Gastroesophageal sphincter (tissue), 4 donors: ENCODE measurements around the gene PPP2R3B. TPM values are rescaled to one million over a fixed set of nuclear protein-coding genes. Genes with fewer than 3 reads are reported as not detected.
A peak's percentile ranks its signal among the peaks of the same experiment; 100 is the strongest.

Experiments used
- ATAC-seq: fragments of 150-250 bp; one replicate; pipeline ENCODE4 v1.9.1; 2016; ENCODE audit warnings: mild to moderate bottlenecking, moderate library complexity
- H3K27ac ChIP-seq, 4 donors: fragments of 200-600 bp; sonication (generic) in 3 of 4; 1 replicate in 3 of 4; 2 replicates in 1 of 4; pipeline ENCODE4 v1.5.1; 2016 to 2019
- H3K27me3 ChIP-seq: fragments of 200-600 bp; sonication (generic); one replicate; pipeline ENCODE4 v1.5.1; 2019
- H3K36me3 ChIP-seq, 2 donors: fragments of 200-600 bp; sonication (generic); one replicate each; pipeline ENCODE4 v1.5.1; 2019; ENCODE audit warnings: control low read depth in 1 of 2
- H3K4me1 ChIP-seq, 3 donors: fragments of 200-600 bp; sonication (generic); 1 replicate in 2 of 3; 2 replicates in 1 of 3; pipeline ENCODE4 v1.5.1; 2016 to 2019; ENCODE audit warnings: control low read depth in 2 of 3
- H3K4me3 ChIP-seq, 2 donors: fragments of 200-600 bp; sonication (generic); one replicate each; pipeline ENCODE4 v1.5.1; 2019; ENCODE audit warnings: mild to moderate bottlenecking in 1 of 2, moderate library complexity in 1 of 2
- H3K9me3 ChIP-seq, 3 donors: fragments of 200-600 bp; sonication (generic); one replicate each; pipeline ENCODE4 v1.5.1; 2017 to 2019; ENCODE audit warnings: control low read depth in 2 of 3
- CTCF ChIP-seq, 4 experiments: fragments of 200-600 bp in 2 of 4; fragments of 450-650 bp in 2 of 4; sonication (generic) in 1 of 4; IDR thresholded peaks; one replicate each; pipeline ENCODE4 v1.5.1; 2017 to 2019; ENCODE audit warnings: antibody characterized with exemption in 4 of 4, mild to moderate bottlenecking in 2 of 4, moderate library complexity in 2 of 4
- EP300 ChIP-seq: sonication (generic); formaldehyde crosslinking; IDR thresholded peaks from one replicate; pipeline ENCODE4 v1.6.1; 2017; ENCODE audit warnings: antibody characterized with exemption, mild to moderate bottlenecking
- POLR2A ChIP-seq, 2 donors: fragments of 450-650 bp; IDR thresholded peaks; one replicate each; pipeline ENCODE4 v1.6.1; 2017; ENCODE audit warnings: antibody characterized with exemption in 2 of 2, mild to moderate bottlenecking in 2 of 2, moderate library complexity in 1 of 2
- POLR2AphosphoS5 ChIP-seq: sonication (generic); formaldehyde crosslinking; IDR thresholded peaks from one replicate; pipeline ENCODE4 v1.6.1; 2017; ENCODE audit warnings: antibody characterized with exemption
- WGBS, 2 donors: methylation state at CpG; one replicate each; pipeline ENCODE4 v1.1.5; 2018; ENCODE audit warnings: low coverage in 1 of 2; 5-methylcytosine and 5-hydroxymethylcytosine counted together
- total RNA-seq, 4 donors: library from RNA; depleted of rRNA; stranded (reverse); fragments of >200 nt; gene quantifications; one replicate each; pipeline ENCODE4 v1.1.0, GENCODE V29; 2016

The PPP2R3B gene
- total RNA-seq, 4 donors from 2014 or later, result 3.8 to 6.5 (median 5.1) TPM

GRCh38 chrX:397575-397974 is 10.9 kb upstream of the PPP2R3B start:
- H3K4me3 ChIP-seq, result no peak overlapping the region
- no peaks in the 10 kb centered on the region for H3K36me3 ChIP-seq
- H3K27ac ChIP-seq, result no peak overlapping the region
- H3K4me1 ChIP-seq, result no peaks in the 10 kb centered on the region
- H3K9me3 ChIP-seq, result no peaks in the 10 kb centered on the region
- ATAC-seq, result peak; percentile 28
- no peaks in the 10 kb centered on the region for H3K27me3 ChIP-seq
- no peak for TF ChIP-seq EP300
- TF ChIP-seq POLR2AphosphoS5, result no peak
- no peak for TF ChIP-seq POLR2A (IDR thresholded peaks at IDR 0.05)
- TF ChIP-seq CTCF (IDR thresholded peaks at IDR 0.05), result no peak
- WGBS, 2 donors, result 9 to 22% methylated on average over 20 of the region's 20 CpGs

GRCh38 chrX:394830-395229 is 8.1 kb upstream of the PPP2R3B start:
- no peaks in the 10 kb centered on the region for H3K4me1 ChIP-seq
- H3K36me3 ChIP-seq, result no peaks in the 10 kb centered on the region
- H3K27me3 ChIP-seq, result no peaks in the 10 kb centered on the region
- WGBS, 2 donors, result 89 to 94% methylated on average over 5 to 7 of the region's 7 CpGs
- H3K27ac ChIP-seq, result no peak overlapping the region
- no peak overlapping the region for H3K4me3 ChIP-seq
- H3K9me3 ChIP-seq, result no peaks in the 10 kb centered on the region
- no peak for ATAC-seq
- TF ChIP-seq POLR2A (IDR thresholded peaks at IDR 0.05), result no peak
- TF ChIP-seq EP300, result no peak
- no peak for TF ChIP-seq POLR2AphosphoS5
- no peak for TF ChIP-seq CTCF (IDR thresholded peaks at IDR 0.05)

GRCh38 chrX:392575-392846 is 5.8 kb upstream of the PPP2R3B start:
- no peak overlapping the region for H3K4me3 ChIP-seq
- H3K27me3 ChIP-seq, result no peaks in the 10 kb centered on the region
- H3K27ac ChIP-seq, result no peak overlapping the region
- H3K9me3 ChIP-seq, result no peaks in the 10 kb centered on the region
- peaks cover 0 to 6% (median 4%) of the 10 kb centered on the region in 3 donors for H3K4me1 ChIP-seq
- ATAC-seq, result no peak
- 79 to 97% methylated on average over 6 of the region's 7 CpGs for WGBS, 2 donors
- TF ChIP-seq CTCF (IDR thresholded peaks at IDR 0.05) (no peak), POLR2AphosphoS5 (no peak), POLR2A (IDR thresholded peaks at IDR 0.05) (no peak), EP300 (no peak)
- no peaks in the 10 kb centered on the region for H3K36me3 ChIP-seq

GRCh38 chrX:391717-392574 is 5.2 kb upstream of the PPP2R3B start:
- no peak for TF ChIP-seq CTCF (IDR thresholded peaks at IDR 0.05)
- no peak for TF ChIP-seq EP300
- no peak for TF ChIP-seq POLR2A (IDR thresholded peaks at IDR 0.05)
- Histone ChIP-seq H3K27me3 (no peaks in the 10 kb centered on the region), H3K4me1 (peaks cover 0 to 8% (median 4%) of the 10 kb centered on the region in 3 donors), H3K27ac (no peak overlapping the region), H3K9me3 (no peaks in the 10 kb centered on the region), H3K4me3 (no peak overlapping the region), H3K36me3 (no peaks in the 10 kb centered on the region)
- 84 to 85% methylated on average over 29 to 31 of the region's 34 CpGs for WGBS, 2 donors
- ATAC-seq, result no peak

GRCh38 chrX:390459-390858 is 3.8 kb upstream of the PPP2R3B start:
- H3K27ac ChIP-seq, result no peak overlapping the region
- H3K36me3 ChIP-seq, result no peaks in the 10 kb centered on the region
- no peaks in the 10 kb centered on the region for H3K9me3 ChIP-seq
- peaks cover 0 to 19% (median 8%) of the 10 kb centered on the region in 3 donors for H3K4me1 ChIP-seq
- TF ChIP-seq EP300 (no peak), CTCF (IDR thresholded peaks at IDR 0.05) (no peak), POLR2AphosphoS5 (no peak), POLR2A (IDR thresholded peaks at IDR 0.05) (no peak)
- H3K4me3 ChIP-seq, result no peak overlapping the region
- 93 to 100% methylated on average over 5 to 9 of the region's 13 CpGs for WGBS, 2 donors
- H3K27me3 ChIP-seq, result no peaks in the 10 kb centered on the region
- ATAC-seq, result no peak
